Mesodermal cell (in vitro differentiated cells): ENCODE measurements around the gene NIPA2.

Experiments used
- H3K27ac ChIP-seq: 2 replicates; pipeline ENCODE4 v1.7.0; 2013; ENCODE audit warnings: mild to moderate bottlenecking, low read depth, low read length, moderate library complexity; ENCODE audit not compliant: severe bottlenecking
- H3K36me3 ChIP-seq: 2 replicates; pipeline ENCODE4 v1.7.1; 2013; ENCODE audit warnings: mild to moderate bottlenecking, low read length, moderate library complexity; ENCODE audit not compliant: control insufficient read depth, insufficient read depth
- H3K4me1 ChIP-seq: one replicate; pipeline ENCODE4 v1.7.1; 2013; ENCODE audit warnings: mild to moderate bottlenecking, low read length; ENCODE audit not compliant: insufficient read depth, control insufficient read depth, poor library complexity, severe bottlenecking
- H3K4me3 ChIP-seq: 2 replicates; pipeline ENCODE4 v1.7.0; 2013; ENCODE audit warnings: low read length, control low read depth, mild to moderate bottlenecking; ENCODE audit not compliant: insufficient read depth, poor library complexity, severe bottlenecking; ENCODE audit errors: extremely low read depth
- H3K9me3 ChIP-seq: 2 replicates; pipeline ENCODE4 v1.7.1; 2013; ENCODE audit warnings: mild to moderate bottlenecking, low read length, moderate library complexity; ENCODE audit not compliant: control insufficient read depth
- WGBS, 2 experiments: methylation state at CpG; one replicate each; pipeline ENCODE4 v1.1.5; 2013; ENCODE audit warnings: missing lambda C conversion rate in 2 of 2; ENCODE audit not compliant: insufficient coverage in 2 of 2; 5-methylcytosine and 5-hydroxymethylcytosine counted together

Gene NIPA2

DNA sequence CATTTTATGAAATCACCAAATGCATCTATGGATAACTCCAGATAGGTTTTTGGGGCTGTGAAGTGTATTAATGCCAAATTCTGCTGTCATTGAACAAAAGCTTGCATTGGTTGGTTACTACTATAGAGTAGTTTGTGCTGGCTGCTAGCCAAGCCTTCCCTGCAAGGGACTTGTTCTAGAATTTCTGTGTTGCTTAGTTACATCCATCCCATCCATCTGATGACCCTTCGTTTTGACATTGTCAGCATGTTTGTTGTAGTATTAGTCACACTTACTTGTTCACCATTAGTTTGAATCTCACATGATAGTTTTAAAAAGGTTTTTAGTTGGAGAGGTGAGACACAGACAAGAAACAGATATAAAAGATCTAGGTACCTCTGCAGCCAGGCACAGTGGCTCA, 7.0 kb upstream of the NIPA2 start:
- H3K27ac ChIP-seq = no peak overlapping the region
- no peaks in the 10 kb centered on the region for H3K9me3 ChIP-seq
- WGBS, 2 experiments = no CpG with 5 or more reads among the region's 1 CpG
- no peaks in the 10 kb centered on the region for H3K4me1 ChIP-seq
- peaks cover 13% of the 10 kb centered on the region for H3K36me3 ChIP-seq
- H3K4me3 ChIP-seq = no peak overlapping the region

DNA sequence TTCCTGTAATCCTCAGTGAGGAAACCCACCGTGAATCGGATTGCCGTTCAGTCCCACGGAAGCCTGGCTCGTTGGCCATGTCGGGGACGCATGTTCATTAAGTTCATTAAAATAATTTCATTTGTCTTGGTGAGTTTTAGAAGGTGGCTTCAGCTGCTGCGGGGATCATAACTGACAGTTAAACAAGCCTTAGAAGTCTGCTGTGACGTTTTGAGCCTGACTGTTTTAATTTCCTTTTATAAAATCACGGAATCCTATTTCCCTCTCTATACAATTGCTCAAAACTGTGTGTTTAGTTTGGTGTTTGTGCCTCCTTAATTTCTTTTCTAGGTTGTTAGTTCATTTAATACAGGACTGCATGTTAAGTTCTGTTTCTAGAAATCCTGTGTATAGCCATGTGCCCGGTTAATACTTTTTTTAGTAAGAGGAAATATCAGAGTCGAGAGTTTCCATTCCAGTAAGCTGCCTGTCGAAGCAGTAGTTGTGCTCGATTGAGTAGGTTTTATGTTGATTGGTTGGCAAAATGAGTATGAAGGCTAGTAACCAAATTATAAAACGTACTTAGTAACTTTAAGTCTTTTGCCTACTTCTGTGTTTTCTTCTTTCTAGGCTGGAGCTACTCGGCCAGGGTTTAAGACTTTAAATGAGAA, 705 bp downstream of the NIPA2 start:
- Histone ChIP-seq H3K9me3 (no peaks in the 10 kb centered on the region), H3K36me3 (peaks cover 32% of the 10 kb centered on the region), H3K4me1 (peaks cover 10% of the 10 kb centered on the region), H3K4me3 (peak overlapping the region; percentile 91), H3K27ac (peak overlapping the region; percentile 95)
- 1 to 2% methylated on average over 3 to 7 of the region's 16 CpGs for WGBS, 2 experiments

DNA sequence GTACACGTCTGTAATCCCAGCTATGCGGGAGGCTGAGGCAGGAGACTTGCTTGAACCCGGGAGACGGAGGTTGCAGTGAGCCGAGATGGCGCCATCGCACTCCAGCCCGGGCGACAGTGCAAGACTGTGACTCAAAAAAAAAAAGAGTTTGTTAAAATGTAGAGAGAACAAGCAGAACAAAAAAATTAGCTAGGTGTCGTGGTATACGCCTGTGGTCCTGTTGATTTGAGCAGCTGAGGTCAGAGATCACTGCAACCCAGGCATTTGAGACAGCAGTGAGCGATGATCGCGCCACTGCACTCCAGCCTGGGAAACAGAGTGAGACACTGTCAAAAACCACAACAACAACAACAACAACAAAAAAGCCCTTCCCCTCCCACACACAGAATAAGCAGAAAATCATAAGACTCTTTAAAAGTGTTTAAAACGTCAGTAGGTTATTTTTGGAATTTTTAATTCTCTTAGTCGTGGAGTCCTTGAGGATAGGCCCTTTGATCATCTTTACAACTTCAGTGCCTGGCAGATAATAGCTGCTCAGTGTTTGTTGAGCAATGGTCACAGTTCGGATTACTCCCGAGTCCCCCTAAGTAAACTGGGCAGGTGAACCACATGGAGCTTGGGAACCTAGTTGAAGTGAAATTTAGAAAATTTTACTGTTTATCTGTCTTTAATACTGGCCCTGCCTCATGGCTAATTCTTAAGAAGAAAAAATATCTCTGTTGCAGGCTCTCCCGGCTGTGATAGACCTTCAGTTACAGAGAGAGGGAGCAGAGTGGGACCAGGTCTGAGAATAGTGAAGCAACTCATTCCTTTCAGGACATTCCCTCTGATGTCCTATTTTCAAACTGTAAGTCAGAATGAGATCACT, 6.2 kb downstream of the NIPA2 start:
- H3K27ac ChIP-seq = no peak overlapping the region
- WGBS, 2 experiments = 89 to 92% methylated on average over 18 of the region's 19 CpGs
- H3K4me3 ChIP-seq = no peak overlapping the region
- H3K36me3 ChIP-seq = peaks cover 81% of the 10 kb centered on the region
- H3K4me1 ChIP-seq = peaks cover 14% of the 10 kb centered on the region
- no peaks in the 10 kb centered on the region for H3K9me3 ChIP-seq

DNA sequence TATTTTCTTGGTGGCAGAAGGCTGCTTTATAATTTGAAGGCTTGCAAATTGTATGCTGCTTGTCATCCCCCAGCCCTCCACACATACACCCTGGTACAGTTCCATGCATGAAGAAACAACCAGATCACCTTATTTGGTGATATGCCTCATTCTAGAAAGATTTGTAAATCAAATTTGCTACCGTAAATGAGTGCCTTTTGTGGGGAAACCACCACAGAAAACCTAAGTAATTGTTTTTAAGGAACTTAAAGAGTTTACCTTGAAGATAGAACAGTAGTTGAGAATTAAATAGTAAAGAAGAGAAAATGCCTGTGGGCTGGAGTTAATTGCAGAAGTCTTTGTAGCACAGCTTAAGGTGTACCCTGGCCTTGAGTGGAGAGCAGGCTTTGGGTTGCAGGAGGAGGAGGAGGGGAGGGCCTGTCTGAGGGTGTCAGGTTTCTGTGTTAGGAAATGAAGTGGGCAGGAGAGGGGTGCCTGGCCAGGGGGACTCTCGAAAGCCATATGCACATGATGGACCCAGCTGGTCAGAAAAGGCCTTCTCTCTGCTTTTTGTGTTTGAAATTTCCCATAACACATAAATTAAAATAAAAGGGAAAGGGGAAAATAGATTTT, 6.9 kb downstream of the NIPA2 start:
- no peak overlapping the region for H3K4me3 ChIP-seq
- peaks cover 17% of the 10 kb centered on the region for H3K4me1 ChIP-seq
- no peak overlapping the region for H3K27ac ChIP-seq
- H3K9me3 ChIP-seq = no peaks in the 10 kb centered on the region
- peaks cover 87% of the 10 kb centered on the region for H3K36me3 ChIP-seq
- 70 to 83% methylated on average over 1 of the region's 2 CpGs for WGBS, 2 experiments

DNA sequence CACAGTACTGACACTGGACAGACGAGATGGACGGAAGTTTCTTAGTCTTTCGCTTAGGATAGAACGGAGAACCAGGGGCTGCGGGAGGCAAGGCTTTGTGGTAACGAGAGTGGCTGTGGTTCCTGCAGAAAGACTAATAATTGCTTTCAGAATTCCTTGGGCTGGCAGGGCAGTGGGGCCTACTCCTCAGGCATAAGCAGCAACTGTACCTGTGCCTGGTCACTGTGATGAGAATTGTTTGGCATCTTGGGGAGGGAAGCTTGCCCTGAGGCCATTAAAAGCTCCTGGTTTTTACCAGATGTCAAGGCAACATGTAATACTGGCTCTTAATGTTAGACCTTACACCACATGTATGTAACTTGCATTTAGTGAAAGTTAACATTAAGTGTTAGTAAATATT, 7.6 kb downstream of the NIPA2 start:
- no peaks in the 10 kb centered on the region for H3K9me3 ChIP-seq
- H3K4me3 ChIP-seq = no peak overlapping the region
- WGBS, 2 experiments = 94 to 95% methylated on average over 6 of the region's 6 CpGs
- H3K4me1 ChIP-seq = peaks cover 17% of the 10 kb centered on the region
- no peak overlapping the region for H3K27ac ChIP-seq
- H3K36me3 ChIP-seq = peaks cover 90% of the 10 kb centered on the region

DNA sequence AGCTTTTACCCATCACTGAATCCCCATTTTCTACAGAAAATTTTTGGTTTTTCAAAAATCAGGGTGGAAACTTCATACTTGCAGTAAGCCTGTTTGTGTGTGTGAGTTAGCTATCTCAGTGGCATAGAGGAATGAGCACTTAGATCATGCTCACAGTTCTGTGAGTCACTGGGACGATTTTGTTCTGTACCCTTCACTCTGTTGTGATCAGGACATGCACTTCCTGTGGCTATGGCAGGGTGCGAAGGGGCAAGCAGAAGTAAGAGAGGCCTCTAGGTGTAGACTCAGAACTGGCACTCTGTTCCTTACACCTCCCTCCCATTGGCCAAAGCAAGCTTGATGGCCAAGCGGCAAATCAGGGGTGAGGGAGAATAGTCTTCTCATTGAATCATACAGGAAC, 11.6 kb downstream of the NIPA2 start:
- Histone ChIP-seq H3K4me3 (no peak overlapping the region), H3K27ac (no peak overlapping the region), H3K9me3 (no peaks in the 10 kb centered on the region), H3K4me1 (peaks cover 13% of the 10 kb centered on the region), H3K36me3 (peaks cover 90% of the 10 kb centered on the region)
- 100% methylated on average over 1 of the region's 3 CpGs for WGBS, 2 experiments

DNA sequence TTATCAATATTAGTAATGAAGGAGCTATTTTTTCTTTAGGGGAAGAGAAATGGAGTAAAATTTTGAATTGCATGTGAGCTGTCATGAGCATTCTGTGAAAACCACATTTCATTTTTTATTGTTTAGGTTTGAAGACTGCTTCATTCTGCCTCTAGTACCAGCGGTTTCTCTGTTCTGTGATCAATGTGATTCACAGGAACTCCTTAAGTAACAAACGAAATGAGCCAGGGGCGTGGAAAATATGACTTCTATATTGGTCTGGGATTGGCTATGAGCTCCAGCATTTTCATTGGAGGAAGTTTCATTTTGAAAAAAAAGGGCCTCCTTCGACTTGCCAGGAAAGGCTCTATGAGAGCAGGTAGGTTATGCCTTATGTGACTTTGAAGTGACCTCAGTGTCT, 13.0 kb downstream of the NIPA2 start:
- H3K36me3 ChIP-seq = peaks cover 86% of the 10 kb centered on the region
- H3K27ac ChIP-seq = no peak overlapping the region
- H3K4me1 ChIP-seq = peaks cover 9% of the 10 kb centered on the region
- 83 to 100% methylated on average over 2 of the region's 4 CpGs for WGBS, 2 experiments
- no peaks in the 10 kb centered on the region for H3K9me3 ChIP-seq
- no peak overlapping the region for H3K4me3 ChIP-seq

DNA sequence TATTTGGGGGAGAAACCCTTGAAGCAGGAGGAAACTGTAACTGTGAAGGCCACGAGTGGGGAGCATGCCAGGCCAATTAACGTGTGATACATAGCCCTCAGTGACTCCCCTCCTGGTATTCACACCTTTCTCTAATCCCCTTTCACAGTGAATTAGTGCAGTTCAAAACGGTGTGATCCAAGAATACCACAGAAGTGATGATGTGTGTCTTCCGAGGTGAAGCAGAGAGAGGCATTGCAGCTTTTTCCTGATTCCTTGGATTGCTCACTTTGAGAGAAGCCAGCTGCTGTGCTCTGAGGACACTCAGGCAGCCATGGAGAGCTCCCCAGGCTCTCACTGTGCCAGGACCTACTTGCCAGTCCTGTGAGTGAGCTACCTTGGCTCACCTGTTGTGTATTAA, 17.3 kb downstream of the NIPA2 start:
- H3K9me3 ChIP-seq = no peaks in the 10 kb centered on the region
- peaks cover 2% of the 10 kb centered on the region for H3K4me1 ChIP-seq
- H3K36me3 ChIP-seq = peaks cover 83% of the 10 kb centered on the region
- WGBS, 2 experiments = 50 to 77% methylated on average over 1 to 3 of the region's 4 CpGs
- H3K4me3 ChIP-seq = no peak overlapping the region
- H3K27ac ChIP-seq = no peak overlapping the region

DNA sequence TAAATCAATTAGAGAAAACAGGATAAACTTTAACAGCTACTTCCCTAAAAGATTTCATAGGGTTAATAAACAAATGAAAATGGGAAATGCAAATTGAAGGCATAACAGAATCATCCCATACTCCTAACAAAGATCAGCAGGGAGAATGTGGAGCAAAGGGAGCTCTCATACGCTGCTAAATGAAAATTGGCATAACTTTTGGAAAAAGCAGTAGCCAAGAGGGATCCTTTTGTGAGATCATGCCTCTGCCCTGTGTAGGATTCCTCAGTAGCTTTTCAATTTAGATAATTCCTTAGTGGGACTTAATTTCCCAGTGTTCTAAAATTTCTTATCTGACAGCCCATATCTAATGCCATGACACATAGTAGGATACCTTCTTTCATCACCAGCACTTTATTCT, 18.2 kb downstream of the NIPA2 start:
- Histone ChIP-seq H3K9me3 (no peaks in the 10 kb centered on the region), H3K4me1 (no peaks in the 10 kb centered on the region), H3K27ac (no peak overlapping the region), H3K36me3 (peaks cover 87% of the 10 kb centered on the region), H3K4me3 (no peak overlapping the region)
- WGBS, 2 experiments = 100% methylated on average over 1 of the region's 1 CpG; no CpG with 5 or more reads in 1 of the 2 experiments

DNA sequence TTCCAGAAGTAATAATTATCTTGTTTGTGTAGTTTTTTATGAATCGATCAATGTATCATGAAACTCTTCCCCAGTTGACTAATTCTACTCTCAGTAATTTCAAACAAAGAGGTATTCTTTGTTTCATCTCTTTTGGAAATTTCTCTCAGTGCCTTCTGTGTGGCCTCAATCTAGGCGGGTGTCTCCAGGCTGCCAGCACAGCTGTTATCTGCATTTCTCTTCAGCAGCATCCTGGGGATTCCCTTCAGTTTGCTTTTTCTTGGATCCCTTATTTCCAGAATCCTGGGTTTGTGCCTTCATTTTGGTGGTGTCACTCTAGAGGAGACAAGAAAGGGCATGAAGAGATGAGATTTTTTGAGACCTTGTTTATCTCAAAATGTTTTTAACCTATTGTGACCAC, 22.7 kb downstream of the NIPA2 start:
- 89 to 93% methylated on average over 1 of the region's 2 CpGs for WGBS, 2 experiments
- H3K36me3 ChIP-seq = peaks cover 86% of the 10 kb centered on the region
- H3K9me3 ChIP-seq = no peaks in the 10 kb centered on the region

More for the DNA sequence above, 22.7 kb downstream of the NIPA2 start:
- Histone ChIP-seq H3K27ac (no peak overlapping the region), H3K4me1 (no peaks in the 10 kb centered on the region), H3K4me3 (no peak overlapping the region)
